DND-41 (cell line): ENCODE results near the gene G6PD.

Experiments used
- CTCF ChIP-seq: IDR thresholded peaks from 2 replicates; pipeline ENCODE4 v1.5.1; 2012; ENCODE audit warnings: borderline replicate concordance, low read length, moderate library complexity, mild to moderate bottlenecking; ENCODE audit not compliant: poor library complexity, severe bottlenecking; ENCODE audit errors: extremely low read depth
- EZH2 ChIP-seq: IDR thresholded peaks from 3 replicates; pipeline ENCODE4 v1.6.1; 2012; ENCODE audit warnings: borderline replicate concordance, low read depth, mild to moderate bottlenecking, moderate library complexity, low read length, inconsistent platforms; ENCODE audit not compliant: severe bottlenecking

GRCh38 chrX:154531626-154532025, 15.0 kb downstream of the G6PD start:
- TF ChIP-seq CTCF (no peak), EZH2 (no peak)
